GM21367 (cell line): ENCODE results near the gene DPP10.

Experiments used
- ATAC-seq: cut with Tn5 transposase; IDR thresholded peaks from one replicate; pipeline ENCODE4 v1.9.1; 2021; ENCODE audit not compliant: unreplicated experiment

Gene DPP10

DNA sequence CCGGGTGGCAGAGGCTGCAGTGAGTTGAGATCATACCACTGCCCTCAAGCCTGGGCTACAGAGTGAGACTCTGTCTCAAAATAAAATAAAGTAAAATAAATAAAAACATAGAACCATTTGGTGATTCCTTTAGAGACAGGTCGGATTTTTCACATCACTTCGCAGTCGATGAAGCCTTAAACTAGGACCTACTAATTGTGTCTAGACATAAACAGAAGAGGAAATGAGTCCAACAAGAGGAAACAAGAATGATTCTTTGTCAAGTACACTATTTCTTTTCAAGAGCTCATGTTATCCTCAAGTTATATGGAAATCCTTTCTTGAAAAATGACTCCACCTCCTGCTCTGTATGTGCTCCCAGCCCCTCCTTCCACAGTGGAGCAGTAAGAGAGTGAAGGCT is 758.9 kb downstream of the DPP10 start:
- no peak for ATAC-seq

DNA sequence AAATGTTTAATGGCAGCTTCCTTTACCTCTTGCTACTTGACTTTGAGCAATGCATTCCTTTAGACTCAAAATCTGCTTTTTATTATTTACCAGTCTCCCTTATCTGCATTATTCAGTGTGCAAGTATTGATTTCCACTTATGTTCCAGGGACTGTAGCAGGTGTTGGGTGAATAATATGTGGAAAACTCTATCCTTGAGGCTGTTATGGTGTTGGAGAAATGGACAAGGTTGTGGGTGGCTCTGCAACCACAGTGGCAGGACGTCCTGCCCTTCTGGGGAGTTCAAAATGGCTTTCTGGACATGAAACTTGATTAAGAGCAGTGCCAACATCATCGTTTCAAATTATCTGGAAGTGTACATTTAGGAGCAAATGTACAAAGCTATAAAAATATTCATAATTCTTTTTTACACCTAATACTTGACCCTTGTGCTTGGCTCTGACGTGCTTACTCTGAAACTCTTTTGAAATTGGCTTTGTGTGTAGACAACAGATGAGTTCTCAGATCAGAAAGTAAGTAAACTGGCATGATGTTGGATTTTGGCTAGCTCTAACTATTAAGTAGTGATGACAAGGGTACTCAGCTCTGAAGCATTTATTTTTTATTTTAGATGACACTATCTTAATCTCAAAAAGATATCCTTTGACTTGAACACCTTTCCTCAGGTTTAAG is 766.2 kb downstream of the DPP10 start:
- no peak for ATAC-seq

DNA sequence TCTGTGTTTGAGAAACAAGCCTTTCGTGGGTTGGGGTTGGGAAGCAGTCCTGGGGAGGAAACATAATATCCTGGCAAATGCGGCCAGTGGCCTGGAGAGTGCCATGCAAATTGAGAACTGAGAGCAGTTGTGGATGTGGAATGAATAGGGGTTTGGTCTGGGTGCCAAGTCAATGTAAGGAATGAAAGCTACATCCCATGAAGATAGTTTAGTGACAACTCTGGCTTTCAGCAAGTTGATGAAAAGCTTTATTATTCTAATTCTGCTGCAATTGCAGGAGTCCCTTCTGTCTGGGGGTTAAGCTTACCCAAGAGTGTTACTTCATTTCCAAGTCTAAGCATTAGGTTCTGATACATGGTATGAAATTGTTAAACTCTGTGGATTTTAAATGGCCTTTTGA is 771.6 kb downstream of the DPP10 start:
- ATAC-seq = no peak

DNA sequence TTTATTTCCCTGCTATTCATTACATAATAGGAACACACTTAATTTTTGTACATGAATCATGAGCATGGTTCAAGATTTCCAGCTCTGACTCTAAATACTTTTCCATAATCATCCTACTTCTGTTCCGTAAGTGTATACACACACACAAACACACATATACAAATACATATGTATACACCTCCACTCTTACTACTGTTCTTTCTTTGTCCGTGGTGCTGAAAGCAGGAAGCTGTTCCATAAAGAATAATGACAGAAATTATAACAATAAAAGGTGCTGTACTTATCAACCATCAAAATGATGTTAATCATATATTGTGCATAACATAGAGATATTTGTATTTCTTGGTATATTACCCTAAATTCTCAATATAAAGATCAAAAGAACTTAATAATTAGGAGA is 776.9 kb downstream of the DPP10 start:
- no peak for ATAC-seq

DNA sequence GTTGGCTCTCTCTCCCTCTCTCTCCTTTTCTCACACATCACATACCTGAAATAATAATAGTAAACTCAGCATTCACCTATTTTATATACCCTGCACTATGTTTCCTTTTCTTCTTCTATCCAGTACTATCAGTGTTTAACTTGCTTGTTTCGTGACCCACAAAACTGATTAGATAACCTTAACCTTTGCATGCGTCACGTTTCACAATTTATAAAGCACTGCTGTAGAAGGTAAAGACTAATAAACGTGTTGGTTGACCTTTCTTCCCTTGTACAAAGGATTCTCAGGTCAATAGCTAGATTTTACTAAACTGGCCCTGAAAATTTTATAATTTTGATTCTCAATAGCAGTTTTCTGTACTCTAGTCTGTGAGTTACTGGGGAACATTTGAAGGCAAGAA is 791.7 kb downstream of the DPP10 start:
- ATAC-seq = no peak

DNA sequence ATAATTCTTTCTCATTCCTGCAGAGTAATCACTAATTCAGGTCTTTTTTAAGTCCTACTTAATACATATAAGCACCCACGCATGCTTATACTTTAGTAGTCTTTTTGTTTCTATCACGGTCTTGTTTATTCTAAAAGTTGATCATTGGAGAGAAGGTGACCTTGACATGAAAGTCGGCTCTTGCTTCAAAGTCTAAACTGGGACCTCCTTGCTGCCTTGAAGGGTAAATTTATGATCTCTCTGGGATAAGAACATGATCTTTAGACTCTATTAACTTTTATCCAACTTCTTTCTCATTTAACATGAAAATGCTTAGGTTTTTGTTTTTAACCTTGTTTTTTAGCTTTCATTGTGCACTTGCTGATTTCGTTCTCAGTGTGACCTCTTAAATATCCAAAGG is 792.3 kb downstream of the DPP10 start:
- no peak for ATAC-seq

DNA sequence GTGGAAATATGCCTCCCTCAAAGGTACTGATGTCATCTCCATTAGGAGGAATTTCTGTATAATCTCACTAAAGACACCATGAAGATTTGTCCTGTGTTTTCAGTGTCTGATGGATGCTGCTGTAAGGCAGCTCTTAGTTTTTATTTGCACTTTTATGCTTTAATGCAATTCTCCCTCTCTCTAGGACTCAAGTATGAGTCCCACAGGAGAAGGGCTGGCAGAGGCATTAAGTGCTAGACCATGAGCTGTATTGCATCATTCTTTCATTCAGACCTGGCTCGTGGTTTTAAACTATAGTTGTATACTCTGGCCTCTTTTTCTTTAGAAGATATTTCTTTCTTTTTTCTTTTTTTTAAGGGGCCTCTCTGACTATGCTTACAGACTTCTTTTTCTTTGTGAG is 805.6 kb downstream of the DPP10 start:
- no peak for ATAC-seq

DNA sequence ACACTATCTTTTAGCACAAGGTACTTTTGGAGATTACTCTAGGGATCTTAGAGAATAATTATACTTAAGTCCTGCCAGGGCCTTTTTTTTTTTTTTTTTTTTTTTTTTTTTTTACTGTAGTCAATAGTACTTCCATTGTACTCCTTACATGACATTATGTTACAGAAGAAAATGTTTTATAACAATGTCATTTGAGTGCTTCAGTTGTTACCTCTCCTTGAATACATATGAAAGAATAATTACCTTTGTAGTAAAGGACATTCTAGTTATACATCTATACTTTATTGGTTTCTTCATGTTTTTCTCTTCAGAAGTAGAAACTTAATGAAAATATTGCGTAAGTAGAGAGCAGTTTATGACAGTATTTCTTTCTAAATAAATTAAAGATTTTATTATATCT is 834.9 kb downstream of the DPP10 start:
- no peak for ATAC-seq

DNA sequence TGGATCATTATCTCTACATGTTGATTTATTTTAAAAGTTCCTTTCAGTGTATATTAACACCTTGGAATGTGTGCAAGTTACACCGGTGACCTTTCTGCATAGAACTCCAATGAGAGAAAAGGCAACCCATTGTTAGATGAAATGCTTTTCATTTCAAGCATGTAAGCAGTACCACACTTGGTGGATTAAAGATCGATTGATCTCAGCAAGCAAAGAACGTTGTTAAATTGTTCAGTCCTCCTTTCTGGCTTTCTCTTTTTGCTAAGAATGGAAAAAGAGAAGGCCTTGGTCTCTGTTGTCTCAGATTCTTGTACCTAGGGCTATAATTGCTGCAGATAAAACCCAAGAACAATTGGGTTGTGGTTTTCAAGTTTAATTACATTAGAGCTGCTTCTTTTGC is 843.0 kb downstream of the DPP10 start:
- ATAC-seq = no peak

DNA sequence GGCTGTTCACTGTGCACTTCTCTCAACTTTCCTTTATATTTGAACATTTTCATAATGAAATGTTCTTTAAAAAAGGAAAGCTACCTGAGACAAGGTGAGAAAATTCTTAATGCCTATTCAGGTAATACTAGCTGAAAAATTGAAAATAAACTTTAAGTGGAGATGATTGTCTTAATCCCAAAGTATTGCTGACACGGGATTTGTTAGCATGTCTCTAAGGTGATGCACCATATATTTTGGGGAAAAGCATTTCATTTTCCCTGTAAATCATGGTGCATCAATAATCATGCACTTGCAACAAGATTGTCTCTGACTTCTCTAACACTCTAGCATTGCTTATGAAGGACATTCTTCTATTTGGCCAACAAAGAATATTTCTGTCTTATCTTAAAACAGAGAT is 848.0 kb downstream of the DPP10 start:
- no peak for ATAC-seq

DNA sequence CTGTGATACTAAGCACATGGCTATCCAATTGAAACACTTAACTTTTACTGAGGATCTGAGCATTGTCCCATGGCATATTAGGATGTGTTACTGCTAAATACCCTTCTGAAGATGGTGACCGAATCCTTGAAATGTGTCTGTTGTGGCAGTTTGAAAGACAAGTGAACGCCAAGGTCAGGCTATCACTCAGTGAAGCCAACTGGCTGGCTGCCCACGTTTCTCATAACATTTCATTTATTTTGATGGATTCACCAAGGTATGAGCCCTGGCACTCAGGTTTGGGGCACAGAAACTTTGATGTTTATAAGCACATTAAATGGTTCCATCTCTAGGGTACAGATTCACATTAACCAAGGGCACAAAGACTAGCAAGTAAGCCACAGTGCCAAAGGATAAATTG is 850.3 kb downstream of the DPP10 start:
- ATAC-seq = no peak

DNA sequence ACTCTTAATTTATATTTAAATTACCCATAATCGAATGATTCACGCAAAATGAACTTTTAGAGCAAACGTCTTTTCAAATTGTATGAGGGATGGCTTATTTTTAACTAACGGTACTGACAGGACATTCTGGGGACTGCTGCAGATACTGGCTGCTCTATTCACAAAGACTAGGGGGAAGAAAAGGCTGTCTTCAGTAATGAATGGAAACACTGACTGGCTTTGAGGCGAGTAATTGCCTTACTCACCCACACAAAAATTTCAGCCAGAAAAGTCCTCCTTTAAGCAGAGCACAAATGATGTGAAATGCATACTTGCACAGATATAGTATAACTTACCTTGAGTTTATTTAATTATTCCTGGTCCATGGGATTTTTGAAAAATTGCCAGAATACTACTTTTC is 852.6 kb downstream of the DPP10 start:
- ATAC-seq = no peak

DNA sequence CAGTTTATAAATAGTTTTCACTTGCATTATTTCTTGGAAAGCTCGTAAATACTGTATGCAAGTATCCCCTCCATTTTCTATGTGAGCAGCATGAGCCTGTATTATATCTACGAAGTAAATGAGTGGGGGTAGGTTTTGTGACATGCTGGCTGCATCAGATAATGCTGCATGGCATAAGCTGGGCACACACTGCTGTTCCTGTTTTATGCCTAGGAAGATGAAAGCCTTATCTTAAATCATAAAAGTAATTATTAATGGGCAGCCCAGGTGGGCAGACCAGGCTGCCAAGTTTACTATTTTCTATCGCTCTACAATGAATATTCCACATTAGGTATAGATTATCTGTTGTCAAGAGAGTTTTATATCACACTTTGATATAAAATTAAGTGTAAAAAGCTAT is 854.6 kb downstream of the DPP10 start:
- no peak for ATAC-seq

DNA sequence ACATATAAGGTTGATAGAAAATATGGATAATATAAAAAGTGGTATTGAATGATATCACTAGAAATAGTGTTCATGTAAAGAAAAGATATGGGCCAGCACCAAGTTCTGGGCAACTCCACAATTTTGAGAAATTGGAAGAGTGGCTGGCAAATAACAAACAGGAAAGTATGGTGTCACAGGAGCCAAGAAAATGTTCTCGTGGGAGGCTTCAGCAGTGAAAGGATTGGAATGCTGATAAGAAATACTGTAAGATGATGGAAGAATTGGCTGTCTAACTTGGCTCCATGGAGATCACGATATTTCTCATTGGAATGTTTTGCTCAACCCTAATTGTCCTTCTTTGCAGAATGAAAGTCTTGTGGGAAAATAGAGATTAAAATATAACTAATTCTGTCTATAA is 856.8 kb downstream of the DPP10 start:
- no peak for ATAC-seq

DNA sequence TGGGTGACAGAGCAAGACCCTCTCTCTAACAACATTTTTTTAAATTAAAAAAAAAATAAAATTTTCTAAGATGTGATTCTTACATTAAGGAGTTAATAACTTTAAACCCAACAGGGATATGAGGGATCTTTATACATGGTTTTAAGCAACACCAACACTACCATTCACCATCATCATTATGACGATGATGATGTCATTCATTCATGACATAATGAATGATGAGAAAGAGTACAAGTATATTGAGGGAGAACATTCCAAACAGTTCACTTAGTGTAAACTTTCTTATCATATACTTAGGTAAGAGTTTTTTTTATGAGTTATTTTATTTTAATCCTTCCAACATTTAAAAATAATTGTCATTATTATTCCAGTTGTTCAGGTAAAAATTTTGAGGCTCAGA is 863.3 kb downstream of the DPP10 start:
- no peak for ATAC-seq

DNA sequence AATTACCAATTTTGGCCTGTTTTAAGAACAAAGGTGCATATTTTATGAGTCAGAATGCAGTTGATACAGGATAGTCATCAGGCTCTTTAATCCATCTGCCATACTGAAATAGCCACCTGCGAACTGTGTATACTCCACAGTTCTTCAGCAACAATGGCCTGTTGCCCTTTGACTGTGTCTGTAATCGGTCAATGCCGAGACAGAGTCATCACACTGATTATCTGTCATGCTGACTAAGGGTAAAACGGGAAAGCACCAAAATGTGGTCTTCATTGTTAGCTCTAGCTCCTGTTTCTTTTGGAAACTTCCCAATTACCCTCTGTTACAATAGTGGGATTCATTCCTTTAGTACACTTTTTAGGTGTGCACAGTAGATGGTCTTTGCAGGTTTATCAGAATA is 871.7 kb downstream of the DPP10 start:
- no peak for ATAC-seq

DNA sequence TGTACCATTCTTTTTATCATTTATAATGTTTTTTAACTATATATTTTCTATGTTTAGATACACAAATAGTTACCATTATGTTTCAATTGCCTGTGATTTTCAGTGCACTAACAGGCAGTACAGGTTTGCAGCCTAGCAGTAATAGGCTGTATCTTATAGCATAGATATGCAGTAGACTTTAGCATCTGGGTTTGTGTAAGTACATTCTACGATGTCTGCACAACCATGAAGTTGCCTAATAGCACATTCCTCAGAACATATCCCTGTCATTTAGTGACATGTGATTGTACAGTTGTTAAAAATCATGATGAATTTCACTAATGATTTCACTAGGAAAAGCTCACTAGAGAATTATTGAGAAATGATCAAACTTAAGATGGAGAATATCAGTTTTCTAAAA is 884.6 kb downstream of the DPP10 start:
- ATAC-seq = no peak

DNA sequence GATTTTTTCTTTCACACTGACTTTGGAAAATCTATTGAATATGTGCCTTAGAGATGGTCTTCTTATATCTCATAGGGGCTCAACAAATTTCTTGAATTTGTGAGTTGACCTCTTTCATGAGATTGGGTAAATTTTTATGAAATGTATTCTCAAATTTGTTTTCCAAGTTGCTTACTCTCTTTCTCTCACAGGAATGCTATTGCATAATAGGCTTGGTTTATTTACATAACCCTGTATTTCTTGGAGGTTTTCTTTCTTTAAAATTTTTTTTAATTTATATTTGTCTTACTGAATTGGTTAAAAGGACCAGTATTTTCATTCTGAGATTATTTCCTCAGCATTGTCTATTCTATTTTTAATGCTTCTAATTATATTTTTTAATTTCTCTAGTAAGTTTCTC is 917.1 kb downstream of the DPP10 start:
- no peak for ATAC-seq

DNA sequence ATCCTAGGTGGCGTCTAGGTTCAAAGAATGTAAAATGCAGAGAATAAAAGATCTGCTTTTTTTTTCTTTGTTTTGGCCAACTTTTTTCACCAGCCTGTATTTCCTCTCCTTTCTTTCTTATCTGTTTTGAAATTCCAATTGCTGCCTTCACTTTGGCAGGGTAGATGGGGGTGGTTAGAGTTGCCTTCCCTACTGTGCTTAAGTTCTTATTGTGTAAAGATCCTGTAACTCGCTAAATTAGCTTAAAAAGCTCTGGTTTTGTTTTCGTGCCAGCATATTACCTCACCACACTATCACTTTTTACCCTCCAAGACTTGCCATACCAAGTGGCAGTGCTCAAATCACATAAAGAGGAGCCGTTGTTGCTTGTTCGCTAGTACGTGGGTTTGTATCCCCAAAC is 921.7 kb downstream of the DPP10 start:
- no peak for ATAC-seq

DNA sequence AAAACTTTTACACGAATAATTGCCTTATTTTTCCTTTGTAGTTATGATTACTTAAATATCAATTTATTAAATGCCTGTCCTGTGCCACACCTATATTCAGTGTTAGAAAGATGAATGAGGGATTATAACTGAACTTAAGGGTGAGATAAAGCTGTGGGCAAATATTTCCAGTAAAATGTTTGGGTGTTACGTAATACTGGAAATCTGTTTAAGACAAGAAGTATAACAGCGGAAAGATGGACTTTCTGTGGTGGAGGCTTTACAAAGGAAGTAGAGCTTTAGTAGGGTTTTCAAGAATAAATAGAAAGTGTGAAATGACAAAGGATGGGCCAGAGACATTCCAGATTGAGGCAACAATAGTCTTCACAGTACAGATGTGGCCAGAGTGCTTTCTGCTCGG is 927.0 kb downstream of the DPP10 start:
- no peak for ATAC-seq

DNA sequence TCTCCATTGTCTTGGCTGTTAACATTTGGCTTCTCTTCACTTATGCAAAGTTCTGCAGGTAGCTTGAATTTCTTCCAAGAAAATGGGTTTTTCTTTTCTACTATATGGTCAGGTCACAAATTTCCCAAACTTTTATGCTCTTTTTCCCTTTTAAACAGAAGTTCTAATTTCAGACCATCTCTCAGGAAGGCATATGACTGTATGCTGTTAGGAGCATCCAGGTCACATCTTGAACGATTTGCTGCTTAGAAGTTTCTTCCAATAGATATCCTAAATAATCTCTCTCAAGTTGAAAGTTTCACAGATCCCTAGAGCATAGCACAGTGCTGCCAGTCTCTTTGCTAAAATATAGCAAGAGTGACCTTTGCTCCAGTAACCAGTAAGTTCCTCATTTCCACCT is 932.5 kb downstream of the DPP10 start:
- no peak for ATAC-seq

DNA sequence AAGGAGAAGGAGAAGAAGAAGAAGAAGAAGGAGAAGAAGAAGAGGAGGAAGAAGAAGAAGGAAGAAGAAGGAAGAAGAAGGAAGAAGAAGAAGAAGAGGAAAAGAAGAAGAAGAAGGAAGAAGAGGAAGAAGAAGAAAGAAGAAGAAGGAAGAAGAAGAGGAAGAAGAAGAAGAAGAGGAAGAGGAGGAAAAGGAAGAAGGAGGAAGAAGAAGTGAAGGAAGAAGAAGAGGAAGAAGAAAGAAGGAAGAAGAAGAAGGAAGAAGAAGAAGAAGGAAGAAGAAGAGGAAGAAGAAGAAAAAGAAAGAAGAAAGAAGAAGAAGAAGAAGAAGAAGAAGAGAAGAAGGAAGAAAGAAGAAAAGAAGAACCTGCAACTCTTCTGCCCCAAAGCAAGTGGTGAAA is 942.0 kb downstream of the DPP10 start:
- ATAC-seq = no peak

DNA sequence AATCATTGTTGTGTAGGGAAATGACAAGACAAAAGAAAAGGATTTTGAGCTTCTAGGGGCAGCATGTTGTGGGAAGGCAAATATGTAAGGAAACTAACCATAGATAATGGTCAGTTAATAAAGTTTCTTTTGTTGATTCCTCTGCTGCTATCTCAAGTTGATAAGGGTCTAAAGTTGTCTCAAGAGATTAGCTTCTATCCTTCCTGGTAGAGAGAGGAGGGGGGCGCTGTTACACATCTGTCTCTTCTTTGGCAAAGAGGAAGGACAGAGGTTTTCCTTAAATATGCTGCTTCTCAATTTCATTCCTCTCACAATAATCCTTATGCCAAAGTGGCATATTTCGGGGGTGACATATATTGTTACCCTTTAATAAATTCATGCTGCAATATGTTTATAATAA is 944.0 kb downstream of the DPP10 start:
- ATAC-seq = no peak

DNA sequence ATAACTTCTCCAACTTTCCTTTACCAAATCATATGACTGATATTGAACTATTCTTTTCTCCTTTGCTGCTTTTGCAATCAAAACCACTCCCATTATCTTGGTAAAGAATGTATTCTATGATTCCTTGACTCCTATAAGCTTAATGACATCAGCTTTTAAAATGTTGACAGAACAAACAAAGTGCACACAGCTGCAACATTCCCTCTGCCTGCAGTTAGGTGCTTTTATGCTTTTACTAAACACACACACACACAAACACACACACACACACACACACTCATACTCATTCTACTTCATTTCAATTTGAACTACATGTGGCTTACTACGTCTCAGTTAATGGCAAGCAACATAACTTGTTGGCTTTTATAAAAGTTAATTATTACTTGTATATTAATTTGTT is 946.6 kb downstream of the DPP10 start:
- no peak for ATAC-seq
